Kidney (tissue), 14 donors: ENCODE data around the gene OCIAD2. TPM values are rescaled to one million over a fixed set of nuclear protein-coding genes. Genes with fewer than 3 reads are reported as not detected.

ENCODE experiments used
- DNase-seq, 5 donors: peaks; one replicate each; pipeline ENCODE4 v3.0.0-alpha.2; 2013 to 2020
- FAIRE-seq: peaks from 2 replicates; lab custom pipeline; 2012; peaks lifted over from hg19 to GRCh38; lab: Jason Lieb, UNC
- H3K27ac ChIP-seq, 2 donors: one replicate each; pipeline ENCODE4 v1.7.0; 2013; ENCODE audit warnings: low read depth in 2 of 2, low read length in 2 of 2, inconsistent platforms in 1 of 2
- H3K27me3 ChIP-seq: one replicate; pipeline ENCODE4 v1.7.1; 2013; ENCODE audit warnings: low read length, inconsistent platforms; ENCODE audit not compliant: control insufficient read depth, insufficient read depth
- H3K36me3 ChIP-seq, 3 donors: one replicate each; pipeline versions ENCODE4 v1.7.0 to v1.7.1; 2013; ENCODE audit warnings: low read length in 3 of 3, control low read depth in 1 of 3, inconsistent platforms in 1 of 3; ENCODE audit not compliant: insufficient read depth in 3 of 3, control insufficient read depth in 2 of 3
- H3K4me1 ChIP-seq, 3 donors: one replicate each; pipeline versions ENCODE4 v1.7.0 to v1.7.1; 2013; ENCODE audit warnings: low read length in 3 of 3, inconsistent platforms in 1 of 3, low read depth in 1 of 3; ENCODE audit not compliant: control insufficient read depth in 2 of 3, insufficient read depth in 2 of 3
- H3K4me3 ChIP-seq, 3 donors: one replicate each; pipeline versions ENCODE4 v1.7.0 to v1.8.1; 2013; ENCODE audit warnings: low read length in 3 of 3, control low read depth in 1 of 3, inconsistent platforms in 1 of 3
- H3K9ac ChIP-seq, 3 donors: one replicate each; pipeline versions ENCODE4 v1.7.0 to v1.7.1; 2013; ENCODE audit warnings: low read length in 3 of 3, control low read depth in 1 of 3, inconsistent platforms in 1 of 3
- H3K9me3 ChIP-seq, 3 donors: one replicate each; pipeline versions ENCODE4 v1.7.0 to v1.7.1; 2013; ENCODE audit warnings: low read length in 3 of 3, control low read depth in 1 of 3, inconsistent platforms in 1 of 3; ENCODE audit not compliant: control insufficient read depth in 2 of 3, insufficient read depth in 1 of 3
- CTCF ChIP-seq: IDR thresholded peaks from 3 replicates; pipeline ENCODE4 v1.5.1; 2012; ENCODE audit warnings: mild to moderate bottlenecking, moderate library complexity, borderline replicate concordance; ENCODE audit not compliant: insufficient read depth; ENCODE audit errors: extremely low read depth
- intact Hi-C: fragments of 100-400 bp; cut with DNase I; formaldehyde crosslinking; loops from one replicate; pipeline ENCODE4 v1.11.1; 2022
- polyA plus RNA-seq: library from polyadenylated mRNA; stranded (reverse); fragments of 350-450 nt; fragmentation: Illumina TruSeq; extraction: RNeasy Lipid Tissue Mini Kit (QIAGEN cat#74804); gene quantifications from one replicate; pipeline ENCODE4 v1.2.3, GENCODE V29; 2014; ENCODE audit warnings: low read depth, low replicate concordance; ENCODE audit not compliant: insufficient read depth
- total RNA-seq: library from RNA; stranded (reverse); fragmentation: NEBNext Ultra II Directional; extraction: Animal tissue kit (Norgen Biotek cat#: 25700); gene quantifications from one replicate; pipeline ENCODE4 v1.2.1, GENCODE V29; 2021
- donor health status: control.
- donor health status: control.
- donor health status: control.
- donor health status: control.
- donor health status: control.
- donor health status: DM: yes; HTN: yes; CAD: no.
- donor health status: Normal renal cell carcinoma (clear cell type).

Gene OCIAD2
- total and polyA plus RNA-seq, 2 donors from 2014 or later, result 76.3 to 277 TPM

GRCh38 chr4:48862661-48863060 lies 43.9 kb downstream of the OCIAD2 start:
- Histone ChIP-seq H3K4me1 (no peaks in the 10 kb centered on the region), H3K36me3 (peaks cover 2 to 20% (median 6%) of the 10 kb centered on the region in 3 donors), H3K27ac (no peak overlapping the region), H3K9me3 (peaks cover 0 to 3% (median 0%) of the 10 kb centered on the region in 3 donors), H3K27me3 (no peaks in the 10 kb centered on the region), H3K9ac (no peak overlapping the region), H3K4me3 (no peak overlapping the region)
- FAIRE-seq, result no peak
- no peak for DNase-seq
- TF ChIP-seq CTCF, result no peak
- intact Hi-C loops, result no loop called here

- intact Hi-C loops, result no loop called here
- peaks cover 3 to 21% (median 6%) of the 10 kb centered on the region in 3 donors for H3K36me3 ChIP-seq
- H3K27me3 ChIP-seq, result no peaks in the 10 kb centered on the region
- FAIRE-seq, result no peak
- TF ChIP-seq CTCF, result no peak
- H3K4me1 ChIP-seq, result no peaks in the 10 kb centered on the region
- H3K9ac ChIP-seq, result no peak overlapping the region
- H3K27ac ChIP-seq, result no peak overlapping the region
- peaks cover 0 to 3% (median 0%) of the 10 kb centered on the region in 3 donors for H3K9me3 ChIP-seq
- DNase-seq, result no peak
- no peak overlapping the region for H3K4me3 ChIP-seq
These were observed 44.5 kb downstream of the OCIAD2 start for GRCh38 chr4:48862038-48862437.

GRCh38 chr4:48858130-48858529 lies 48.4 kb downstream of the OCIAD2 start:
- intact Hi-C loops, result no loop called here

More at GRCh38 chr4:48858130-48858529, 48.4 kb downstream of the OCIAD2 start:
- Histone ChIP-seq H3K27ac (no peak overlapping the region), H3K9ac (no peak overlapping the region), H3K9me3 (no peaks in the 10 kb centered on the region), H3K36me3 (peaks cover 6 to 21% (median 8%) of the 10 kb centered on the region in 3 donors), H3K4me3 (no peak overlapping the region), H3K27me3 (no peaks in the 10 kb centered on the region), H3K4me1 (no peaks in the 10 kb centered on the region)
- DNase-seq (no peak), FAIRE-seq (no peak)
- TF ChIP-seq CTCF, result no peak
